Right cardiac atrium (tissue), 5 donors: ENCODE data around the gene EZH1. TPM values are rescaled to one million over a fixed set of nuclear protein-coding genes. Genes with fewer than 3 reads are reported as not detected.
A peak's percentile ranks its signal among the peaks of the same experiment; 100 is the strongest.
"Not testable (repeated sequence)": the region's sequence is repeated elsewhere in the genome, so short reads cannot be mapped to it uniquely, and the experiment has no call there.

Experiments
- ATAC-seq, 2 donors: fragments of 200-7000 bp; cut with Tn5 transposase; one replicate each; pipeline versions ENCODE4 v1.8.0 to v1.9.1; 2020; ENCODE audit warnings: moderate library complexity in 2 of 2, mild to moderate bottlenecking in 1 of 2
- DNase-seq, 3 donors: peaks; one replicate each; pipeline ENCODE4 v3.0.0-alpha.2; 2020
- H3K27ac ChIP-seq: one replicate; pipeline ENCODE4 v1.5.1; 2013; ENCODE audit warnings: mild to moderate bottlenecking, low read length, control low read depth, moderate library complexity
- H3K27me3 ChIP-seq: one replicate; pipeline ENCODE4 v1.6.1; 2013; ENCODE audit not compliant: control insufficient read depth, insufficient read depth
- H3K4me1 ChIP-seq: one replicate; pipeline ENCODE4 v1.6.1; 2013; ENCODE audit warnings: low read length; ENCODE audit not compliant: control insufficient read depth, insufficient read depth
- H3K4me3 ChIP-seq: one replicate; pipeline ENCODE4 v1.5.1; 2013; ENCODE audit warnings: low read length, control low read depth
- H3K9me3 ChIP-seq: one replicate; pipeline ENCODE4 v1.6.1; 2013; ENCODE audit warnings: low read length; ENCODE audit not compliant: control insufficient read depth
- WGBS: extraction: QIAGEN DNeasy Blood & Tissue Kit; methylation state at CpG from one replicate; pipeline ENCODE4 v1.1.7; 2013; 5-methylcytosine and 5-hydroxymethylcytosine counted together
- intact Hi-C, 4 donors: fragments of 100-400 bp; cut with DNase I; formaldehyde crosslinking; loops; one replicate each; pipeline versions ENCODE4 v1.11.0 to v1.14.0; 2022 to 2023
- polyA plus RNA-seq: library from polyadenylated mRNA; stranded (reverse); fragments of 200-250 nt; gene quantifications from one replicate; pipeline ENCODE4 v1.2.3, GENCODE V29; 2013
- total RNA-seq, 4 donors: library from RNA; stranded (reverse); fragmentation: NEBNext Ultra II Directional; extraction: Animal tissue kit (Norgen Biotek cat#: 25700); gene quantifications; one replicate each; pipeline ENCODE4 v1.2.1, GENCODE V29; 2021
- donor health status: healthy with polysubstance abuse.
- donor health status: DM: no; HTN: yes; CAD: no.
- donor health status: DM: no; HTN: no; CAD: no.
- donor health status: DM: no; HTN: yes; CAD: no; lungs with severe emphysema.
- donor health status: DM: yes; HTN: yes; CAD: no.

The EZH1 gene
- total and polyA plus RNA-seq, 5 donors: 22.5 to 53.2 (median 39.8) TPM

DNA sequence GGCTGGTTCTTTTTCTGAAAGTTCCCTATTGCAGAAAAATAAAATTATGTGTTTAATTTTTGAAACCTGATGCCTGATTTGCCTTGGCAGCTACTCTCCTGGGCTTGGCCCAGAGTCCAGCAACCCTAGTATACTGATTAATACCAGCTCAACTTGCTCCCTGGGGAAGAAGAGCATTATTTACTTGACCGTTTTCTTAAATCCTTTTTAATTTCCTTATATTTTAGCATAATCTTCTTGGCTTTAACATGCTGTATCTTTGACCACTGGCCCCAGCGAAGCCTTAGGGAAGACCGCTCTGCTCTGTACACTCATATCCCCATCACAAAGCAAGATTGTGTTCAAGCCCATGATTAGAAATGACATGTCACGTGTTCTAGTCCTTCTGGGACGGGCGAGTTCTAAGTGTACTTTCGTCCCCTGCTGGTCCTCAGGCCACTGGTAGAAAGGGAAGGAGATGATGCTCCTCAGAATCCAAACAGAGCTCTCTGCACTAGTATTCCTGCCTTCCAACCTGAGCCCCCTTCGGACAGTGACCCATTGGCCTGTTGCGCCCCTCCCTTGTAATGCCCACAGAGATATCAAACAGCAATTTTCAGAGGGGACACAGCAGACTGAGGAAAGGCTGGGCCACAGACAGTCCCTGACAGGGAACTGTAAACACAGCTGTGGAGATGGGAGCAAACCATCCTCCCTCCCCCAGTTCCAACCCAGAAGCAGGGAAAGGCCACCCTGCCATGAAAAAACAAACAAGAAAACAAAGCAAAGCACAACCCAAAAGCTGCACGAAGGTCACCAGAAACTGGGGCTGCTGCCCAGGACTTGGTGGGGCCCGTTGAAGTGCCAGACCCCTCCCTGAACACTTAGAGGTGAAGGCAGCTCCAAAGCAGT is 4.3 kb upstream of the EZH1 start:
- Histone ChIP-seq H3K27me3 (no peaks in the 10 kb centered on the region), H3K4me1 (peaks cover 7% of the 10 kb centered on the region), H3K9me3 (no peaks in the 10 kb centered on the region), H3K27ac (peak overlapping the region; percentile 65), H3K4me3 (no peak overlapping the region)
- ATAC-seq (peak in 1 of 2 donors; percentile 53), DNase-seq (peak; percentile 17 to 85 (median 62))
- WGBS: 48% methylated on average over 11 of the region's 11 CpGs
- intact Hi-C loops: no loop called here

- peak; percentile 47 to 80 (median 60) for DNase-seq
- Histone ChIP-seq H3K27me3 (no peaks in the 10 kb centered on the region), H3K27ac (peak overlapping the region; percentile 65), H3K4me1 (peaks cover 12% of the 10 kb centered on the region), H3K4me3 (no peak overlapping the region), H3K9me3 (no peaks in the 10 kb centered on the region)
- intact Hi-C loops: no loop called here
- ATAC-seq: peak in 1 of 2 donors; percentile 2
- 46% methylated on average over 7 of the region's 7 CpGs for WGBS
Measured at GRCh38 chr17:42748202-42748907, 3.5 kb upstream of the EZH1 start.

GRCh38 chr17:42744283-42744805 is 496 bp downstream of the EZH1 start:
- Histone ChIP-seq H3K4me1 (peaks cover 8% of the 10 kb centered on the region), H3K4me3 (peak overlapping the region; percentile 85), H3K27ac (peak overlapping the region; percentile 97), H3K27me3 (no peaks in the 10 kb centered on the region), H3K9me3 (no peaks in the 10 kb centered on the region)
- DNase-seq: peak; percentile 84 to 94 (median 94)
- WGBS: under 1% methylated on average over 32 of the region's 32 CpGs
- intact Hi-C loops: no loop called here
- ATAC-seq: peak; percentile 88 to 92

GRCh38 chr17:42743595-42744282 is 1.1 kb downstream of the EZH1 start:
- intact Hi-C loops: no loop called here
- no peaks in the 10 kb centered on the region for H3K9me3 ChIP-seq
- peaks cover 8% of the 10 kb centered on the region for H3K4me1 ChIP-seq
- H3K27me3 ChIP-seq: no peaks in the 10 kb centered on the region
- ATAC-seq (peak in 1 of 2 donors; percentile 4), DNase-seq (peak in 1 of 3 donors; percentile 18)
- H3K27ac ChIP-seq: peak overlapping the region; percentile 91
- peak overlapping the region; percentile 85 for H3K4me3 ChIP-seq
- WGBS: 34% methylated on average over 10 of the region's 10 CpGs

DNA sequence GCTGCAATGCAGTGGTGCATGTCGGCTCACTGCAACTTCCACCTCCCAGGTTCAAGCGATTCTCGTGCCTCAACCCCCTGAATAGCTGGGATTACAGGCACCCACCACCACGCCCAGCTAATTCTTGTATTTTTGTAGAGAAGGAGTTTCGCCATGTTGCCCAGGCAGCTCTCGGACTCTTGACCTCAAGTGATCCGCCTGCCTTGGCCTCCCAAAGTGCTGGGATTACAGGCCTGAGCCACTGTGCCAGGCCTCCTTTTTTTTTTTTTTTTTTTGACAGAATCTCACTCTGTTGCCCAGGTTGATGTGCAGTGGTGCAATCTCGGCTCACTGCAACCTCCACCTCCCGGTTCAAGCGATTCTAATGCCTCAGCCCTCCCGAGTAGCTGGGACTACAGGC is 1.9 kb downstream of the EZH1 start:
- intact Hi-C loops, H3K9me3 ChIP-seq, ATAC-seq: not testable (repeated sequence)

GRCh38 chr17:42740699-42741098 is 4.1 kb downstream of the EZH1 start:
- H3K4me3 ChIP-seq: no peak overlapping the region
- H3K4me1 ChIP-seq: peaks cover 8% of the 10 kb centered on the region
- no peaks in the 10 kb centered on the region for H3K9me3 ChIP-seq
- intact Hi-C loops: no loop called here
- no peak for ATAC-seq
- DNase-seq: no peak
- no peak overlapping the region for H3K27ac ChIP-seq
- 82% methylated on average over 1 of the region's 1 CpG for WGBS
- H3K27me3 ChIP-seq: no peaks in the 10 kb centered on the region

More for the DNA sequence above, 1.9 kb downstream of the EZH1 start:
- not testable (repeated sequence) for H3K4me3 ChIP-seq, H3K27me3 ChIP-seq, H3K4me1 ChIP-seq
- peak overlapping the region; percentile 4 for H3K27ac ChIP-seq
- 95% methylated on average over 11 of the region's 11 CpGs for WGBS
- peak in 1 of 3 donors; percentile 16 for DNase-seq

GRCh38 chr17:42725143-42725542 is 19.7 kb downstream of the EZH1 start:
- H3K27ac ChIP-seq: no peak overlapping the region
- 94% methylated on average over 6 of the region's 6 CpGs for WGBS
- H3K4me1 ChIP-seq: no peaks in the 10 kb centered on the region
- no peak for DNase-seq
- intact Hi-C loops: loop anchor here in 1 of 4 donors (10.0 kb wide), 2 partner anchors 90 to 210 kb away; no protein-coding TSS in a partner anchor
- no peak for ATAC-seq
- H3K4me3 ChIP-seq: no peak overlapping the region
- H3K27me3 ChIP-seq: no peaks in the 10 kb centered on the region
- H3K9me3 ChIP-seq: no peaks in the 10 kb centered on the region

DNA sequence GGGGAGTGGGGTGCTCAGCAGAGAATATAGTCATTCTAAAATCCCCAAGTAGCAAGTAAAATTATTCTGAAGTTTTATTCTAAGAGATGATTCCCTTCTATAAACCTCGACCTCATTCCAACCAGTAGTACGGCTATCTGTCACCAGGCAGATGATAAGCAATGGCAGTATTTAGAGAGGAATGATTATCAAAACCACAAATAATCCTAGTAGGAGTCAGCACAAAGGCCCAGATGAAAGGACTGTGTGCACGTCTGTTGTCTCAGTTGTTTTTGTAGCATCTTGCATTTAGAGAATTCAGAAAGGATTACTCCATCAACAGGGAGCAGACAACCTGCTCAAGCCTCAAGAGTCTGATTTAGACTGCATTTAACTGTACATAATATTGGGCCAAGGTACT is 21.2 kb downstream of the EZH1 start:
- Histone ChIP-seq H3K27ac (no peak overlapping the region), H3K9me3 (no peaks in the 10 kb centered on the region), H3K4me1 (no peaks in the 10 kb centered on the region), H3K27me3 (no peaks in the 10 kb centered on the region), H3K4me3 (no peak overlapping the region)
- no peak for ATAC-seq
- intact Hi-C loops: loop anchor here in 3 of 4 donors (5.0 to 10.0 kb wide), 3 partner anchors 39 to 211 kb away; partner anchors contain the start of gene RAMP2 (in 3 of the 3)
- no peak for DNase-seq
- 50% methylated on average over 3 of the region's 3 CpGs for WGBS

DNA sequence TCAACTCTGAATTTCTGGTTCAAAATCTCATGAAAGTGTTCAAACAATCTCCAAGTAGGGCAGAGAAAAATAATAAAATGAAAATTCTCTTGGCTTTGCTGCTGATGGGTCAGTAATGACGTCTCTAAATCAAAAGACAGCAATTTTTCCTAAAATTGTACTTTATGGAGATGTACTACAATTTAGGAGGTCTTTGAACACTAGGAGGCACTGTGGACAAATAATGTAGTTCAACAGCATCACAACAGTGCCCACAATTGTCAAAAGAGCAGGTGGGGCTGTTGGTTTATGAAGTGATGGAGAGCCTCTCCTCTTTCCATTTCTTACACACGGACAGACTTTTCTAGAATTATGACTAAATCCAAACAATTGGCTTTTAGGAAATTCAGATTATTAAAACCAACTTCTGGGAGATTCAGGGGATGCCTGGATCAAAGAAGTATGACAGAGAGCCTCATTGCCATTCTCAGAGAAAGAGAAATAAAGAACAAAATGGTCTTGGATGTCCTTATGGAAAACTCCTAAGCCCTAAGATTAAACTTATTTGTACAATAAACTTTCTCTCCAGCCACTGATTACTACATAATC is 23.8 kb downstream of the EZH1 start:
- intact Hi-C loops: loop anchor here in 3 of 4 donors (5.0 to 10.0 kb wide), 3 partner anchors 41 to 214 kb away; partner anchors contain the start of gene RAMP2 (in 3 of the 3)
- Histone ChIP-seq H3K27ac (no peak overlapping the region), H3K4me3 (no peak overlapping the region), H3K27me3 (no peaks in the 10 kb centered on the region), H3K9me3 (no peaks in the 10 kb centered on the region), H3K4me1 (no peaks in the 10 kb centered on the region)
- ATAC-seq: peak; percentile 83 to 90
- 10% methylated on average over 2 of the region's 2 CpGs for WGBS
- DNase-seq: no peak

DNA sequence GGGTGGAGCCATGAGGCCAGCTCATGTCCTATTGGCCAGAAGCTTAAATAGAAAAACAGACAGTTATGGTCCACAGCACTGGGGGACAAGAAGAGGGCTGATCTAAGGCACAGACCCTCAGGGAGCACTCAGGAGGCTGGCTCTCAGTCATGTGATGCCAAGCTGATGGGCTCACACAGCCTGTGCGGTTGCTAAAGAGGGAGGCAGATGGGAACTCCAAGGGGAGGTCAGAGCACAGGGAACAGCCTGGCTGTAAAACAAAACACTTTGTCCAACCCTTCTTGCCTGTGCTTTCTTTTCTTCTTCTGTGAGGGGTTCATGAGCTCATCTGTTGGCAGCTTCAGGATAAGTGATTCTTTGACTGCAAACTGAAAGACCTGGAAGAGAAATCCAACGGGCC is 35.3 kb downstream of the EZH1 start:
- Histone ChIP-seq H3K9me3 (no peaks in the 10 kb centered on the region), H3K27ac (no peak overlapping the region), H3K27me3 (no peaks in the 10 kb centered on the region), H3K4me1 (no peaks in the 10 kb centered on the region), H3K4me3 (no peak overlapping the region)
- no peak for DNase-seq
- intact Hi-C loops: no loop called here
- no peak for ATAC-seq
- 67% methylated on average over 2 of the region's 2 CpGs for WGBS
